Muscle of arm (tissue), 12 donors: ENCODE data around the gene DOCK1. TPM values are rescaled to one million over a fixed set of nuclear protein-coding genes. Genes with fewer than 3 reads are reported as not detected.

Source experiments
- DNase-seq: peaks from one replicate; pipeline ENCODE4 v3.0.0-alpha.2; 2013
- polyA plus RNA-seq, 12 donors: library from polyadenylated mRNA; unstranded; fragments of 120-200 nt; gene quantifications; one replicate each; pipeline ENCODE4 v1.2.1, GENCODE V29; 2013; ENCODE audit not compliant: insufficient read length in 12 of 12

The DOCK1 gene
- polyA plus RNA-seq, 12 donors: 17.7 to 53.4 (median 34.0) TPM; not detected in 1

GRCh38 chr10:126949161-126949503 lies 43.9 kb downstream of the DOCK1 start:
- DNase-seq: no peak

DNA sequence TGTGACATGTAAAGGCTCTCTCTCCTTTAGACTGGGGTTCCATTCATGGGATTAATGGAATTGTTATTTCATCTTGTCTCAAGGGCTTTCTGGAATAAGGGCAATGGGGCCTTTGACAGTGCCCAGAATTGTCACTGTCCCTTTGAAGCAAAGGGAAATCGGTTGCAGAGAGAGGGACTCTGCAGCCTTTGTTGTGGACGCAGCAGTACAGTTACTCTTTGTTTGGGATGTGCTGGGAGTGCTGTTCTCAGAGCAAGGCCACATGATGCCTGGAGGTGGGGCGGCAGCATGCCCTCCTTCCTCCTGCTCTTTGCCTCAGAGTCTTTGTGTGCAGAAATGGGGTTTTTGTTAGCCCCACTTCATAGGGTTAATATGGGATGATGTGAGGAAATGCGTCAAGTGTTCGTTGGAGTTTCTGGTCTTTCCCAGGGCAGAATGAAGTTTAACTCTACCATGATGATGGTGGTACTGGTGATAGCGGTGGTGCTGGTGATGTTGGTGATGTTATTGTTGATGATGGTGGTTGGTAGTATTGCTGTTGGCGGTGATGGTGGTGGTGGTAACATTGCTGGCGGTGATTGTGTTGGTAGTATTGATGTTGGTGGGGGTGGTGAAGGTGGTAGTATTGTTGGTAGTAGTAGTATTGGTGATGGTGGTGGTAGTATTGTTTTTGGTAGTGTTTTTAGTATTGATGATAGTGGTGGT lies 45.3 kb downstream of the DOCK1 start:
- no peak for DNase-seq

DNA sequence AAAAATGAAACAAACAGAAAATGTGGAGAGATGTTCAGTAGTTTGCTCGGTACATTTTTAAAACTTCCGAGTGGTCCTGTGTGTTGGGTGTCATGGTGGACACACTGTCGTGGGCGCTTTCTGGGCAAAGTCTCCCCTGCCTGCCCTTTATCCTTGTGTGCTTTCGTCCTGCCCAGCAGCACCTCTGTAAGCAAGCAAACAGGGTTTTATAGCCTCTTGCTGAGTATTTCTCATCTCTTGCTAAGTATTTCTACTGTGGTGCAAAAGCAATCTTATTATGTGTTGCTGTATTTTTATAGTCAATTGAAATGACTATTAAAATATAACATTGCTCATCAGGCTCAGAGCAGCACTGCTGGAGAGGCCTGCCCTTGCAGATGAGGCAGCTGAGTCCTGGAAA lies 48.7 kb downstream of the DOCK1 start:
- no peak for DNase-seq

DNA sequence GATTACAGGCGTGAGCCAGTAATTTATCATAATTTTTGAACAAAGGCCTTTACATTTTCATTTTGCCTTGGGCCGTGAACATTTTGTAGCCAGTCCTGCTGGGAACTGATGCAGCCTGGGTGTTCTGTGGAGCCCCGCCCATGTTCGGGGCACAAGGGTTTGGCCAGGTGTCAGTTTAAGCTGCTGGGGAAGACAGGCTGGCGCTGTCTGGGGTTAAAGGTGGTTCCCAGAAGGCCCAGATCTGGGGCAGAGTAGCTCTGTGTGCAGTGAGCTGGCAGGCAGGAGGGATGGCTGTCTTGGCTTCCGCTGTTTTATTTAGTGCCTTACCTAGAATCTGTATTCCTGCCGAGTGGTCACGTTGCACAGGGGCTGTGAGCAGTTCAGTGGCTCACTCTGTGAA lies 50.2 kb downstream of the DOCK1 start:
- no peak for DNase-seq

DNA sequence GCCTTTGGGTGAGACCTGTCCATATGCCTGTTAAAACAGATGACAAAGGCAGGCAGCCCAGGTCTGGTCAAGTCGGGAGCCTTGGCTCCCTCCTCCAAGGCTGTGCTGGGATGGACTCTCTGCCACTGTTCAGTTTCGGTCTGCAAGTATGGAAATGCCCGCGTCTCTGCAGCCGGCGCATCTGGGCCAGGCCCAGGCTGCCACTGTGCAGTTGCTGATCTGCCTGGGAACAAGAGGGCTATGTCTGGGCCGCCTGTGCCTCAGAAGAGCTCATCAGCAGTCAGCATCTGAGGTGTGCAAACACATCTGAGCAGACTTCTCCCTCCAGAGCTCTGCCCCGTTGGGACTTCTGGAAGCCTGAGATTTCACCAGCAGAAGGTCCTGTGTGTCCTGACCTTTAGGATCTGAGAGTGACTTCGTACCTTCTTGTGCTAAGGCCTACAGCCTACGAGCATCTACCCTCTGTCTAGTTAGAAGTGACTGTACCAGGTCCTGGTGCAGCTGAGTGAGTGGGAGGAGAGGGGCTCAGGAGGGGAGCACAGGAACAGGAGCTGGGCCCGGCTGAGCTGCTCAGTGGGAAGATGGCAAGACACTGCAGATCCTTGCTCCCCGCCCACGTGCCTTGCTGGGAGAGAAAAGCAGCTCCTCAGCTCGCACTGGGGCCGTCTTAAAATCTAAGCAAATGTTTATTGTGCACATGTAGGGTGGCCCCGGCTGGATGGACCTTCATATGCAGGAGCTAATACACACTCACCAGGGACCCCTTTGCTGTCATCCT lies 50.9 kb downstream of the DOCK1 start:
- DNase-seq: no peak

DNA sequence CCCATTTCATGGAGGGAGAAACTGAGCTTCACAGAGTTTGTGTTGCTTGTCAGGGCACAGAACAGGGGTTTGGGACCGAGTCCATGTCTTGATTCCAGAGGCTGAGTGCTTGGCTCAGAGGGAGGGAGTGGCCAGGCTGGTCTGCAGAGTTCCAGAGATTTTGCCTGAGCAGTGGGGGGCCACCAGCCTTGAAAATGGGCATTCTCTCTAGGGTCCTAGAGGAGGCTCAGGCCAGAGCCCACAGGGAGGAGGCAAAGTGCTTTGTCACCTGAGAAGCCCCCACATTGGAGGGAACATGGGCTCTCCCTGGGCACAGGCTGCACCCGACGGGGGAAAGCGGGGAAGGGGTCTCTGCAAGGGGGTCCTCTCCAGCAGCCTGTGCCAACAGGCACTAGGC lies 51.5 kb downstream of the DOCK1 start:
- no peak for DNase-seq

GRCh38 chr10:126957111-126957510 lies 51.9 kb downstream of the DOCK1 start:
- no peak for DNase-seq

- DNase-seq: no peak
These were observed 54.2 kb downstream of the DOCK1 start for GRCh38 chr10:126959431-126959830.

DNA sequence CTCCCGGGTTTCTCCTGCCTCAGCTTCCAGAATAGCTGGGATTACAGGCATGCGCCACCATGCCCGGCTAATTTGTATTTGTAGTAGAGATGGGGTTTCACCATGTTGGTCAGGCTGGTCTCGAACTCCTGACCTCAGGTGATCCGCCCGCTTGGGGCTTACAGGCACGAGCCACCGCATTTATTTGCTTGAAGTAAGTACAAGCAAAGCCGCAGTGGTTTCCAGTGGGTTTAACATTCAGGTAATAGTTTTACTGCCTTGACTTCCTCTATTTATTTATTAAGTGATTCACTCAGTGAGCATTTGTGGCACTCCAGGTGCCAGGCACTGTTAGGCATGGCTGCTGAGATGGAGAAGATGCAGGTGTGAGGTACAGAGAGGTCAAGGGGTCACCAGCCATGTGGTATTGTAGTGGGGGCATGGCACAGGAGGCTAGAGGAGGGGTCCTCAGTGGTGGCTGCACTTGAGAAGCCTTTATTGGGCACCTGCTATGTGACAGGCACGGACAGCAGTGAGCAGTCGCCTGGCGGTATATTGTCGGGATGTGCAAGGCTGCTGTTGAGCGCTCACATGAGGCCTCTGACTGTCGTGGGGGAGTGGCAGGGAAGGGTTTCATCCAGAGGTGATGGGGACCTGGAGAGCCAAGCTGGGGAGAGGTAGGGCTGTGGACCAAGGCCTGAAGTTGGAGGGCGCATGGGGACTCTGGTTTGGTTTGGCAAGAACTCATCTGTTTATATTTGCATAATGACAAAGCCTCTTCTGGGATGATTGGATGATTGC lies 54.9 kb downstream of the DOCK1 start:
- no peak for DNase-seq

GRCh38 chr10:126963354-126963753 lies 58.1 kb downstream of the DOCK1 start:
- DNase-seq: no peak

GRCh38 chr10:126964190-126964589 lies 59.0 kb downstream of the DOCK1 start:
- no peak for DNase-seq

- DNase-seq: no peak
These were observed 61.7 kb downstream of the DOCK1 start for GRCh38 chr10:126966938-126967337.

- no peak for DNase-seq
These were observed 64.1 kb downstream of the DOCK1 start for GRCh38 chr10:126969310-126969709.

DNA sequence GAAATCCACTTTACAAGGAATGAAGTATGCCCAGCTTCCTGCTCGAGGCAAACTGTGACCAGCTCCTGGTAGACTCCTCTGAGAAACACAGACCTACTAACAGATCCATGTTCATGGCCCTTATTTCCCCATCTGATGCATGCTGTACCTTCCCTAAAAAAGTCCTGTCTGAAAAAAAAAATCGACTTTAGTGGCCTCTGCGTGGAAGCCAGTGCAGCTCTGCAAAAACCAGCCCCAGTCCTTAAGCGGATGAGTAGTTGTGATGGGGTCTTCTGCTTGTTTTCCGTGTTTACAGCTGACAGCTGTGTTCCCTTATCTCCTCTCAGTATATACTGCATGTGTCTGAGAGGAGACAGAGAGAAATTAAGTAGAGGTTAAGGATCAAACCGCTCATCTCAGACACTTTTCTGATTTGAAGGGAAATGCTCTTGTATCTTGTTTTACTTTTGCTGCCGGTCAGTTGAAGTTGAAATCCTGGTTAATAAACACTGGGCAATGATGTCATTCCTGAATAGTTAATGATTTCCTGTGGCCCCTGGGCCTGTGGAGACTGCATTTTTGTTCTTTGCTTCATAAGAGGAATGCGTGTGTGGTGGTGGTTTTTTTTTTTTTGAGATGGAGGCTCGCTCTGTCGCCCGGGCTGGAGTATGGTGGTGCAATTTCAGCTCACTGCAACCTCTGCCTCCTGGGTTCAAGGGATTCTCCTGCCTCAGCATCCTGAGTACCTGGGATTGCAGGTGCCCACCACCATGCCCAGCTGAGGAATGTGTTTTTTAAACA lies 67.6 kb downstream of the DOCK1 start:
- no peak for DNase-seq

DNA sequence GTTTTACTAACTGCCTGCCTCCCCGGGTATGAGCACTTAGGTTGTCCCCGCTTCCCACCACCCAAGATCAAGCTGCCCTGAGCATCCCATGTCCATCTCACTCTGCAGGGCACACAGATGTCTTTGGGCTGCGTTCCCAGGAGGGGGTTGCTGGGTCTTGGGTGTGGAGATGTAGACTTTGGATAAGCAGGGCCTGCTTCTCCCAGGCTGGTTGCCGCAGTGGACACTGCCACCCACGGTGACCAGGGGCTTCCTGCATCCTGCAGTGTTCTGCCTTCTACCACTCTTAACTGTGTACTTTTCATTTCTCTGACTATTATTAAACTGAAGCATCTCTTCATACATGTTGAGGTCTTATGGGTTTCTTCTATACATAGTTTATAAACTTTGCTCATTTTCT lies 70.0 kb downstream of the DOCK1 start:
- no peak for DNase-seq

DNA sequence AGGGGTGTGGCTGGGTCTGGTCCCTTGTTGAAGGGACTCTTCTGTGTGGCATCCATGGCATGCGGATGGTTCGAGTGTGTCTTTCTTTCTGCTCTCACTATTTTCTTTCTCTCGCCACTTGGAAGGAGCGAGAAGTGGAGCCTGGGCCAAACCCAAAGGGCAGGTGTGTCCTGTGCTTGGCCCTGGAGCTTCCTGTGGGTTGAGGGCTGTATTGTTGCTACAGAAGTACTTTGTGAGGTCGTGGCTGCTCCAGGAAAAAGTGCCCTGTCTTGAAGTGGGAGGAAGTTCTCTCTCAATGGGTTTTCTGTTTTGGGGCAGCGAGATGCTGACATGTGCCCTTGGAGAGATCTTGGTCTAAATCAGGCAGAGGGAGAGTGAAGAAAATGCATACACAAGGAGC lies 72.0 kb downstream of the DOCK1 start:
- DNase-seq: no peak

GRCh38 chr10:126979311-126979710 lies 74.1 kb downstream of the DOCK1 start:
- DNase-seq: no peak

DNA sequence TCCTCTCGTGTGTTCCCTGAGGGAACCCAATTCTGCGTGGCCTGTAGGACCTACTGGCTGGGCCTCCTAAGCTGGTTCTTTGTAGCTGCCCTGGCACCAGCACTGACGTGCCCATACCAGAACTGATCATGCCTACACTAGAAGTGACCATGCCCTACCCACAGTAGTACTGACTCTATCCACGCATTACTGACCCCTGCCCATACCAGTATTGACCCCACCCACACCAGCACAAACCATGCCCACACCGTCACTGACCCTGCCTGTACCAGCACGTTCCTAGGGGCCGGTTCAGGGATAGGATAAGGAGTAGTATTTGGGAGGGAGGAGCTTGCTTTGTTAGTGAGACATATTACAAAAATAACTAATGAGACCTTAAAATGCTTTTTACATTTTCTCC lies 88.0 kb downstream of the DOCK1 start:
- DNase-seq: no peak

DNA sequence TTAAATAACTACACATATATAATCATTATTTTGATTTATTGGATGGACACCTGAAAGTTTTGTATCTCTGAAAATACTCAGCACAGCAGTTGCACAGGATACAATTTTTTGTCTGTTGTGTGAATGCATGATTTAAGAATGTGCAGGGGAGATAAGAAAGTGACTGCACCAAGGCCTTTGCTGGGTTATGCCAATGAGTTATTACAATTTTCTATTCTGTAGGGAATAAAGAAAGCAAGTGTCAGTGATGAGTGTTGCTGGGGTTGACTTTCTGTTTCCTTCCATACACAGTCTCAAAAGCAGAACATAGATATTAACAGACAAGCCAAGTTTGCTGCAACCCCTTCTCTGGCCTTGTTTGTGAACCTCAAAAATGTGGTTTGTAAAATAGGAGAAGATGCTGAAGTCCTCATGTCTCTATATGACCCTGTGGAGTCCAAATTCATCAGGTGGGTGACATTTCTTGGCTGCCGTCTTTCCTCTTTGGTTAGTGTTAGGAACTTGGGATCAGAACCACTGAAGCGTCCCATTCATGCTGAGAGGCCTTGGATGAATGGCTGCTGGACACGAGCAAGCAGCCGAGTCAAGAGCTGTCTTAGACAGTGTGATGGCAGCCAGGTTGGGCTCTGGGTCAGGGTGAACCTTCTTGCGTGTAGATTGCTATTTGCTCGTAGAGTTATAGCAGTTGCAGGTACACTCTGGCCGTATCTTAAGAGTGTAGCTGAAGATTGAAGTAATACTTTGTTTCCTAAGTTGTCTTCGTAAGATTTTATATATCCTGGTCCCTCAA lies 92.8 kb downstream of the DOCK1 start:
- DNase-seq: no peak

DNA sequence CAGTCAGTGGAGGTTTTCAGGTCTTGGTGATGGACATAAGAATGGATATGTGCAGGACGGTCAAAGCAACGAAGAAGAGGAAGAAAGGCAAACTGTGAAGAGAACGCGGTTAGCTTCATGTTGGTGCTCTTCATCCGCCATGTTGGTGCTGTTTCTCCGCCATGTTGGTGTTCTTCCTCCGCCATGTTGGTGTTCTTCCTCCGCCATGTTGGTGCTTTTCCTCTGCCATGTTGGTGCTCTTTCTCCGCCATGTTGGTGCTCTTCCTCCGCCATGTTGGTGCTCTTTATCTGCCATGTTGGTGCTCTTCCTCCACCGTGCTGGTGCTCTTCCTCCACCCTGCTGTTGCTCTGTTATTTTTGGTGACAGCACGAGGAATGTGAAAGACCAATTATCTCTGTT lies 95.4 kb downstream of the DOCK1 start:
- no peak for DNase-seq

GRCh38 chr10:127003032-127003685 lies 97.9 kb downstream of the DOCK1 start:
- DNase-seq: no peak
